KMS-11 (cell line): ENCODE measurements around the gene PIEZO1.

Source experiments
- H2AFZ ChIP-seq: fragments of 200-600 bp; sonication (generic); 2 replicates; pipeline ENCODE4 v1.6.1; 2016; ENCODE audit warnings: antibody characterized with exemption, mixed run types, low read depth
- H3K27ac ChIP-seq: fragments of 200-600 bp; sonication (generic); 2 replicates; pipeline ENCODE4 v1.6.1; 2016; ENCODE audit warnings: mild to moderate bottlenecking, mixed run types
- H3K27me3 ChIP-seq: fragments of 200-600 bp; sonication (generic); 2 replicates; pipeline ENCODE4 v1.6.1; 2017; ENCODE audit warnings: mild to moderate bottlenecking, low read depth, mixed run types, moderate library complexity; ENCODE audit not compliant: insufficient read depth
- H3K36me3 ChIP-seq: fragments of 200-600 bp; sonication (generic); 2 replicates; pipeline ENCODE4 v1.6.1; 2017; ENCODE audit warnings: mild to moderate bottlenecking, mixed run types; ENCODE audit not compliant: insufficient read depth
- H3K4me1 ChIP-seq: fragments of 200-600 bp; sonication (generic); 2 replicates; pipeline ENCODE4 v1.6.1; 2016; ENCODE audit warnings: mild to moderate bottlenecking, low read depth, mixed run types; ENCODE audit not compliant: poor library complexity, severe bottlenecking
- H3K4me2 ChIP-seq: fragments of 200-600 bp; sonication (generic); 2 replicates; pipeline ENCODE4 v1.7.0; 2016; ENCODE audit warnings: mild to moderate bottlenecking, mixed run types
- H3K4me3 ChIP-seq: fragments of 200-600 bp; sonication (generic); IDR thresholded peaks from 2 replicates; pipeline ENCODE4 v1.6.1; 2017; ENCODE audit warnings: low read depth, low read length, mixed read lengths; ENCODE audit not compliant: insufficient read depth
- H3K79me2 ChIP-seq: fragments of 200-600 bp; sonication (generic); 2 replicates; pipeline ENCODE4 v1.6.1; 2016; ENCODE audit warnings: low read depth, mixed run types; ENCODE audit not compliant: insufficient read depth
- H3K9ac ChIP-seq: fragments of 200-600 bp; sonication (generic); 2 replicates; pipeline ENCODE4 v1.6.1; 2016; ENCODE audit warnings: mild to moderate bottlenecking, mixed run types
- H4K20me1 ChIP-seq: fragments of 200-600 bp; sonication (generic); 2 replicates; pipeline ENCODE4 v1.6.1; 2016; ENCODE audit warnings: mild to moderate bottlenecking, mixed run types; ENCODE audit not compliant: insufficient read depth
- TF ChIP-seq, protein P1 (sequence below): fragments of 200-600 bp; sonication (generic); conservative IDR thresholded peaks from 2 replicates; pipeline ENCODE4 v1.6.1; 2017; ENCODE audit warnings: low read depth, mild to moderate bottlenecking, antibody characterized with exemption, low read length, moderate library complexity, mixed read lengths

The PIEZO1 gene

DNA sequence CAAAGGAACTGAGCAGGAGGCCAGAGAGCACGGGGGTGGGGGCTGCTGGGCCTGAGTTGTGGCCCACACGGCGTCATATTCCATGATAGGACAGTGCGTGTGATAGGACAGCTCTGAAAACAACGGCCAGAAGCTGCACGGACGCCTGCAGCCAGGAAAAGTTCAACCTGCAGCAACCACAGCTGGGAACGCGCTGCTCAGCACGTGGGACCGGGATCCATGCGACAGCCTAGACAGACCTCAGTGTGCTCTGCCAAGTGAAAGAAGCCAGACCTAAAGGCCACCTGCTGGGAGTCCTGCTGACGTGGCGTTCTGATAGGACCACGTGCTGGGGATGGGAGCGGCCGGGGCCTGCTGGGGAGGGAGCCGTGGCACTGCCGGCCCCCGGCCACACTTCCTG is 57.1 kb downstream of the PIEZO1 start:
- no peak overlapping the region for H3K27ac ChIP-seq
- H3K79me2 ChIP-seq = 0 out of 2 replicates have a peak, but pooled peaks cover 4% of the 10 kb centered on the region
- no peaks in the 10 kb centered on the region; the same call in 1 of the 2 replicates for H3K36me3 ChIP-seq

DNA sequence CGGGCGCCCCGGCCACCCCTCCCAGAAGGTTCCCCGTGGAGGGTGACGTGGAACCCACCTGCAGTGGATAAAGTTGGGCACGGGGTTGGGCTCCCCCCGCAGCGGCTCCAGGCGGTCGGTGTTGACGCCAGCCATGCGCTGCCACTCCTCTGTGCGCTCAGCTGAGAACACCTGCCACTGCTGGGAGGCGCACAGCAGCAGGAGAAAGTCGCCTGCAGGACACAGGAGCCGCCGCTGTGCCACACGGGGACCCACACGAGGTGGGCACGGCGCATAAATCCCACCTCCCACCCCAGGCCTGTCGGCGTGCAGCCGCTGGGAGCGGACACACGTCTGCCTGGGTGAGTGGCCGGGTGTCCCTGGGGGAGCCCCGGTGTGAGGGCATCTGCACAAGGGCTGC is 58.0 kb downstream of the PIEZO1 start:
- no peak overlapping the region for H3K27ac ChIP-seq
- no peak overlapping the region for H3K4me3 ChIP-seq
- 0 out of 2 replicates have a peak, but pooled peaks cover 4% of the 10 kb centered on the region for H3K79me2 ChIP-seq
- no peak overlapping the region for H2AFZ ChIP-seq
- no peaks in the 10 kb centered on the region for H4K20me1 ChIP-seq
- H3K4me1 ChIP-seq = no peaks in the 10 kb centered on the region
- no peaks in the 10 kb centered on the region; the same call in 1 of the 2 replicates for H3K36me3 ChIP-seq
- H3K9ac ChIP-seq = no peak overlapping the region
- TF ChIP-seq, protein P1, sequence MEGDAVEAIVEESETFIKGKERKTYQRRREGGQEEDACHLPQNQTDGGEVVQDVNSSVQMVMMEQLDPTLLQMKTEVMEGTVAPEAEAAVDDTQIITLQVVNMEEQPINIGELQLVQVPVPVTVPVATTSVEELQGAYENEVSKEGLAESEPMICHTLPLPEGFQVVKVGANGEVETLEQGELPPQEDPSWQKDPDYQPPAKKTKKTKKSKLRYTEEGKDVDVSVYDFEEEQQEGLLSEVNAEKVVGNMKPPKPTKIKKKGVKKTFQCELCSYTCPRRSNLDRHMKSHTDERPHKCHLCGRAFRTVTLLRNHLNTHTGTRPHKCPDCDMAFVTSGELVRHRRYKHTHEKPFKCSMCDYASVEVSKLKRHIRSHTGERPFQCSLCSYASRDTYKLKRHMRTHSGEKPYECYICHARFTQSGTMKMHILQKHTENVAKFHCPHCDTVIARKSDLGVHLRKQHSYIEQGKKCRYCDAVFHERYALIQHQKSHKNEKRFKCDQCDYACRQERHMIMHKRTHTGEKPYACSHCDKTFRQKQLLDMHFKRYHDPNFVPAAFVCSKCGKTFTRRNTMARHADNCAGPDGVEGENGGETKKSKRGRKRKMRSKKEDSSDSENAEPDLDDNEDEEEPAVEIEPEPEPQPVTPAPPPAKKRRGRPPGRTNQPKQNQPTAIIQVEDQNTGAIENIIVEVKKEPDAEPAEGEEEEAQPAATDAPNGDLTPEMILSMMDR = no peak
- H3K27me3 ChIP-seq = no peaks in the 10 kb centered on the region
- H3K4me2 ChIP-seq = no peak overlapping the region

More for the DNA sequence above, 57.1 kb downstream of the PIEZO1 start:
- no peak overlapping the region for H3K4me2 ChIP-seq
- TF ChIP-seq, protein P1 = no peak
- no peak overlapping the region for H3K9ac ChIP-seq
- no peak overlapping the region for H3K4me3 ChIP-seq
- no peaks in the 10 kb centered on the region for H4K20me1 ChIP-seq
- H2AFZ ChIP-seq = no peak overlapping the region
- H3K27me3 ChIP-seq = no peaks in the 10 kb centered on the region
- H3K4me1 ChIP-seq = no peaks in the 10 kb centered on the region

DNA sequence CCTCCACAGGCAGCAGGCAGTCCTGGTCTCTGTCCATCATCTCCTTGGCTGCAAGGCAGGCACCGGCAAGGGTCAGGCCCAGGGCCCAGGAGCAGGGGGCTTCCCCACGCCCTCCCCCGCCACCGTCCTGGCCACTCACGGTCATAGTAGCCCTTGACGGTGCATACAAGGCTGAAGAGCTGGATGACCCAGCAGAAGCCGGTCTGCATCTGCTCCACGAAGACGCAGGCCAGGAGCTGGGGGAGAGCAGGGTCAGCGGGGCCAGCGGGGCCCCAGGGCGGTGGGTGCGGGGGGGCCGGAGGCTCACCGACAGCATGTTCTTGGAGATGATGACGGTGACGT is 58.6 kb downstream of the PIEZO1 start:
- H3K4me1 ChIP-seq = no peaks in the 10 kb centered on the region
- no peak overlapping the region for H3K27ac ChIP-seq
- TF ChIP-seq, protein P1 = no peak
- H3K79me2 ChIP-seq = 0 out of 2 replicates have a peak, but pooled peaks cover 4% of the 10 kb centered on the region
- H4K20me1 ChIP-seq = no peaks in the 10 kb centered on the region
- H3K27me3 ChIP-seq = no peaks in the 10 kb centered on the region
- H3K36me3 ChIP-seq = no peaks in the 10 kb centered on the region; the same call in 1 of the 2 replicates
- no peak overlapping the region for H3K4me3 ChIP-seq
- no peak overlapping the region for H3K9ac ChIP-seq
- no peak overlapping the region for H3K4me2 ChIP-seq
- no peak overlapping the region for H2AFZ ChIP-seq

DNA sequence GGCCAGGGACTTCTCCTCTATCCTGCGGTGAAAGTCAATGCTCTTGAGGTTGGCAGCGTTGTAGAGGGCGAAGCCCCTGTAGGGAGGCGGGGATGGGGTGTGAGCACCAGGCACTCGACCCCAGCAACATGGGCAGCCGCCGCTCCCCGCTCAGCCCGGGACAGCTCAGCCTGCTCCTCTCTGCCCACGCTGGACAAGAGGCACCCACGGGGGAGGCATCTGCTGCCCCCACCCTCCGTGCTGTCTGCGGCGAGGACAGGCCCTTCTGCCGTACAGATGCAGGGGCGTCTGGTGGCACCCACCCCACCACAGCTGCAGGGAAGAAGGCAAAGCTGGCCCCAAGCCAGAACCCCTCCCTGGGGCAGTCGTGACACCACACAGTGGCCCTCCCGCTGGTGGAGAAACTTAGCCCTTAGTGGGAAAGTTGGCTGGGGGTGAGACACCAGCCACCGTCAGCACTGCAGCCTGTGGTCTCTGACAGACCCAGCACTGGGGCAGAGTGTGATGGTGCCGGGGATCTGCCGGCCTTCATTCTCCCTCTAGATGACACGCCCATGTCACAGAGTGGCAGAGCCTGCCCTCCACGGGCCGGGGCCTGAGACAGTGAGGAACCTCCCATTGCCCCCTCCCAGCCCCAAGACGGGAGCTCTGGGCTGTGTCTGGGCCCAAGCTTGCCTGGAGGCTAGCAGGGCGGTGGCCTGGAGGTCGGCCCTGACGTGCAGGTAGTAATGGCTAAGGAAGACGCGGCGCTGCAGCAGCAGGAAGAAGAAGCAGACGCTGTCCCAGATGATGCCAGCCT is 59.2 kb downstream of the PIEZO1 start:
- H3K4me1 ChIP-seq = no peaks in the 10 kb centered on the region
- no peak overlapping the region for H2AFZ ChIP-seq
- H3K27ac ChIP-seq = no peak overlapping the region
- no peak overlapping the region for H3K4me3 ChIP-seq
- no peak overlapping the region for H3K9ac ChIP-seq
- no peak overlapping the region for H3K4me2 ChIP-seq
- TF ChIP-seq, protein P1 = no peak
- 0 out of 2 replicates have a peak, but pooled peaks cover 3% of the 10 kb centered on the region for H3K79me2 ChIP-seq
- no peaks in the 10 kb centered on the region for H4K20me1 ChIP-seq
- no peaks in the 10 kb centered on the region for H3K27me3 ChIP-seq
- H3K36me3 ChIP-seq = no peaks in the 10 kb centered on the region; the same call in 1 of the 2 replicates
